Liver (tissue), 9 donors: ENCODE measurements around the gene TYW5. TPM values are rescaled to one million over a fixed set of nuclear protein-coding genes. Genes with fewer than 3 reads are reported as not detected.

Experiments used
- DNase-seq: peaks from one replicate; pipeline ENCODE4 v3.0.0-alpha.2; 2017; ENCODE audit warnings: low spot score
- H3K27ac ChIP-seq, 2 donors: one replicate each; pipeline ENCODE4 v1.7.0; 2013; ENCODE audit warnings: inconsistent platforms in 2 of 2, low read length in 2 of 2, control low read depth in 1 of 2, low read depth in 1 of 2, mild to moderate bottlenecking in 1 of 2
- H3K27me3 ChIP-seq, 4 donors: one replicate each; pipeline versions ENCODE4 v1.6.1 to v1.7.0; 2013; ENCODE audit warnings: low read length in 3 of 4, inconsistent platforms in 1 of 4, mild to moderate bottlenecking in 1 of 4, moderate library complexity in 1 of 4; ENCODE audit not compliant: control insufficient read depth in 4 of 4, insufficient read depth in 4 of 4
- H3K36me3 ChIP-seq, 4 donors: one replicate each; pipeline versions ENCODE4 v1.6.1 to v1.7.0; 2013; ENCODE audit warnings: low read length in 3 of 4, mild to moderate bottlenecking in 3 of 4, low read depth in 1 of 4, moderate library complexity in 1 of 4; ENCODE audit not compliant: control insufficient read depth in 4 of 4, insufficient read depth in 3 of 4
- H3K4me1 ChIP-seq, 4 donors: one replicate each; pipeline versions ENCODE4 v1.6.1 to v1.7.0; 2013; ENCODE audit warnings: low read length in 3 of 4, mild to moderate bottlenecking in 3 of 4, moderate library complexity in 1 of 4; ENCODE audit not compliant: control insufficient read depth in 4 of 4, insufficient read depth in 4 of 4
- H3K4me3 ChIP-seq, 3 donors: one replicate each; pipeline versions ENCODE4 v1.6.1 to v1.7.0; 2013; ENCODE audit warnings: low read length in 3 of 3, control low read depth in 1 of 3, low read depth in 1 of 3, mild to moderate bottlenecking in 1 of 3
- H3K9ac ChIP-seq, 2 donors: one replicate each; pipeline ENCODE4 v1.7.0; 2013; ENCODE audit warnings: low read length in 2 of 2, mild to moderate bottlenecking in 2 of 2, moderate library complexity in 2 of 2, control low read depth in 1 of 2, low read depth in 1 of 2
- H3K9me3 ChIP-seq, 4 donors: one replicate each; pipeline versions ENCODE4 v1.6.1 to v1.7.0; 2013; ENCODE audit warnings: low read length in 3 of 4; ENCODE audit not compliant: control insufficient read depth in 4 of 4
- ATF3 ChIP-seq: IDR thresholded peaks from 2 replicates; pipeline ENCODE4 v1.6.1; 2016; ENCODE audit warnings: antibody characterized with exemption
- EGR1 ChIP-seq, 2 donors: IDR thresholded peaks; 2 replicates each; pipeline ENCODE4 v1.6.1; 2016 to 2018; ENCODE audit warnings: antibody characterized with exemption in 2 of 2, low read depth in 2 of 2
- GABPA ChIP-seq, 2 donors: IDR thresholded peaks in 1 of 2; conservative IDR thresholded peaks in 1 of 2; 2 replicates each; pipeline ENCODE4 v1.6.1; 2016; ENCODE audit warnings: antibody characterized with exemption in 2 of 2, mild to moderate bottlenecking in 1 of 2, moderate library complexity in 1 of 2
- HNF4A ChIP-seq, 2 donors: conservative IDR thresholded peaks; 2 replicates each; pipeline ENCODE4 v1.6.1; 2016; ENCODE audit warnings: antibody characterized with exemption in 2 of 2, mild to moderate bottlenecking in 2 of 2
- JUND ChIP-seq, 2 donors: IDR thresholded peaks; 2 replicates each; pipeline ENCODE4 v1.6.1; 2016; ENCODE audit warnings: antibody characterized with exemption in 2 of 2
- MAX ChIP-seq: IDR thresholded peaks from 2 replicates; pipeline ENCODE4 v1.6.1; 2016; ENCODE audit warnings: antibody characterized with exemption
- REST ChIP-seq: IDR thresholded peaks from 2 replicates; pipeline ENCODE4 v1.6.1; 2016; ENCODE audit warnings: antibody characterized with exemption, mild to moderate bottlenecking
- SP1 ChIP-seq: IDR thresholded peaks from 2 replicates; pipeline ENCODE4 v1.6.1; 2018; ENCODE audit warnings: antibody characterized with exemption, mild to moderate bottlenecking
- TAF1 ChIP-seq: conservative IDR thresholded peaks from 2 replicates; pipeline ENCODE4 v1.6.1; 2016; ENCODE audit warnings: antibody characterized with exemption, mild to moderate bottlenecking
- YY1 ChIP-seq: IDR thresholded peaks from 2 replicates; pipeline ENCODE4 v1.6.1; 2016; ENCODE audit warnings: antibody characterized with exemption, mild to moderate bottlenecking
- WGBS: extraction: QIAGEN DNeasy Blood & Tissue Kit; methylation state at CpG from one replicate; pipeline ENCODE4 v1.1.7; 2013; 5-methylcytosine and 5-hydroxymethylcytosine counted together
- polyA plus RNA-seq, 2 donors: library from polyadenylated mRNA; stranded (reverse) in 1 of 2; unstranded in 1 of 2; fragments of 200-250 nt in 1 of 2; fragments of >200 nt in 1 of 2; fragmentation: Nextera tagmentation in 1 of 2; extraction: Ambion mirVana in 1 of 2; gene quantifications; one replicate each; pipeline versions ENCODE4 v1.2.1 to v1.2.3, GENCODE V29; 2013 to 2015
- total RNA-seq, 2 donors: library from RNA; depleted of rRNA; stranded (reverse); fragments of >200 nt; gene quantifications; one replicate each; pipeline ENCODE4 v1.2.3, GENCODE V29; 2014
- TF ChIP-seq, protein P1 (sequence below): IDR thresholded peaks from 2 replicates; pipeline ENCODE4 v1.6.1; 2016; ENCODE audit warnings: antibody characterized with exemption
- TF ChIP-seq, protein P2 (sequence below): fragments of 150-350 bp; IDR thresholded peaks from 2 replicates; pipeline ENCODE4 v1.5.1; 2017; ENCODE audit warnings: improper control_type of control experiment, low read depth, low read length; ENCODE audit not compliant: missing input control
- donor health status: healthy.
- donor health status: healthy.
- donor health status: healthy.
- donor health status: healthy.
- donor health status: healthy.

TYW5 gene
- total and polyA plus RNA-seq, 4 donors = 2.0 to 6.8 (median 4.9) TPM

- peaks cover 2 to 5% (median 2%) of the 10 kb centered on the region in 4 donors for H3K4me1 ChIP-seq
- H3K27ac ChIP-seq = no peak overlapping the region
- no peak for TF ChIP-seq YY1
- TF ChIP-seq MAX = no peak
- TF ChIP-seq TAF1 = no peak
- no peak overlapping the region for H3K9ac ChIP-seq
- WGBS = 92% methylated on average over 2 of the region's 2 CpGs
- H3K9me3 ChIP-seq = no peaks in the 10 kb centered on the region
- H3K36me3 ChIP-seq = no peaks in the 10 kb centered on the region
- no peaks in the 10 kb centered on the region for H3K27me3 ChIP-seq
- no peak overlapping the region for H3K4me3 ChIP-seq
- DNase-seq = no peak
These were observed 29.5 kb upstream of the TYW5 start for GRCh38 chr2:199984755-199985154.

GRCh38 chr2:199984159-199984558, 28.9 kb upstream of the TYW5 start:
- TF ChIP-seq EGR1 (IDR thresholded peaks at IDR 0.05; ENCODE audit: low read depth in 2 of 2) (no peak), HNF4A (conservative IDR thresholded peaks at IDR 0.05) (no peak), SP1 (no peak), GABPA (IDR thresholded peaks at IDR 0.05 in 1 of 2, conservative IDR thresholded peaks at IDR 0.05 in 1 of 2) (no peak), JUND (IDR thresholded peaks at IDR 0.05) (no peak), REST (no peak)

GRCh38 chr2:199983534-199983933, 28.2 kb upstream of the TYW5 start:
- H3K9me3 ChIP-seq = no peaks in the 10 kb centered on the region
- H3K9ac ChIP-seq = no peak overlapping the region
- H3K27me3 ChIP-seq = no peaks in the 10 kb centered on the region
- peaks cover 2 to 18% (median 13%) of the 10 kb centered on the region in 4 donors for H3K4me1 ChIP-seq
- H3K27ac ChIP-seq = no peak overlapping the region
- WGBS = 78% methylated on average over 1 of the region's 1 CpG
- no peak overlapping the region for H3K4me3 ChIP-seq
- no peak for DNase-seq
- TF ChIP-seq ATF3 (no peak), SP1 (no peak)
- TF ChIP-seq, protein P1, sequence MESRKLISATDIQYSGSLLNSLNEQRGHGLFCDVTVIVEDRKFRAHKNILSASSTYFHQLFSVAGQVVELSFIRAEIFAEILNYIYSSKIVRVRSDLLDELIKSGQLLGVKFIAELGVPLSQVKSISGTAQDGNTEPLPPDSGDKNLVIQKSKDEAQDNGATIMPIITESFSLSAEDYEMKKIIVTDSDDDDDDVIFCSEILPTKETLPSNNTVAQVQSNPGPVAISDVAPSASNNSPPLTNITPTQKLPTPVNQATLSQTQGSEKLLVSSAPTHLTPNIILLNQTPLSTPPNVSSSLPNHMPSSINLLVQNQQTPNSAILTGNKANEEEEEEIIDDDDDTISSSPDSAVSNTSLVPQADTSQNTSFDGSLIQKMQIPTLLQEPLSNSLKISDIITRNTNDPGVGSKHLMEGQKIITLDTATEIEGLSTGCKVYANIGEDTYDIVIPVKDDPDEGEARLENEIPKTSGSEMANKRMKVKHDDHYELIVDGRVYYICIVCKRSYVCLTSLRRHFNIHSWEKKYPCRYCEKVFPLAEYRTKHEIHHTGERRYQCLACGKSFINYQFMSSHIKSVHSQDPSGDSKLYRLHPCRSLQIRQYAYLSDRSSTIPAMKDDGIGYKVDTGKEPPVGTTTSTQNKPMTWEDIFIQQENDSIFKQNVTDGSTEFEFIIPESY = no peak
- TF ChIP-seq, protein P2, sequence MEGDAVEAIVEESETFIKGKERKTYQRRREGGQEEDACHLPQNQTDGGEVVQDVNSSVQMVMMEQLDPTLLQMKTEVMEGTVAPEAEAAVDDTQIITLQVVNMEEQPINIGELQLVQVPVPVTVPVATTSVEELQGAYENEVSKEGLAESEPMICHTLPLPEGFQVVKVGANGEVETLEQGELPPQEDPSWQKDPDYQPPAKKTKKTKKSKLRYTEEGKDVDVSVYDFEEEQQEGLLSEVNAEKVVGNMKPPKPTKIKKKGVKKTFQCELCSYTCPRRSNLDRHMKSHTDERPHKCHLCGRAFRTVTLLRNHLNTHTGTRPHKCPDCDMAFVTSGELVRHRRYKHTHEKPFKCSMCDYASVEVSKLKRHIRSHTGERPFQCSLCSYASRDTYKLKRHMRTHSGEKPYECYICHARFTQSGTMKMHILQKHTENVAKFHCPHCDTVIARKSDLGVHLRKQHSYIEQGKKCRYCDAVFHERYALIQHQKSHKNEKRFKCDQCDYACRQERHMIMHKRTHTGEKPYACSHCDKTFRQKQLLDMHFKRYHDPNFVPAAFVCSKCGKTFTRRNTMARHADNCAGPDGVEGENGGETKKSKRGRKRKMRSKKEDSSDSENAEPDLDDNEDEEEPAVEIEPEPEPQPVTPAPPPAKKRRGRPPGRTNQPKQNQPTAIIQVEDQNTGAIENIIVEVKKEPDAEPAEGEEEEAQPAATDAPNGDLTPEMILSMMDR = no peak
- H3K36me3 ChIP-seq = no peaks in the 10 kb centered on the region

More at GRCh38 chr2:199984159-199984558, 28.9 kb upstream of the TYW5 start:
- H3K4me1 ChIP-seq = peaks cover 2 to 11% (median 7%) of the 10 kb centered on the region in 4 donors
- DNase-seq = no peak
- H3K9ac ChIP-seq = no peak overlapping the region
- 80% methylated on average over 4 of the region's 4 CpGs for WGBS
- no peaks in the 10 kb centered on the region for H3K9me3 ChIP-seq
- no peak overlapping the region for H3K27ac ChIP-seq
- no peak overlapping the region for H3K4me3 ChIP-seq
- H3K27me3 ChIP-seq = no peaks in the 10 kb centered on the region
- no peaks in the 10 kb centered on the region for H3K36me3 ChIP-seq
